DND-41 (cell line): Measurements from ENCODE around the gene OASL.

Experiments used
- CTCF ChIP-seq: IDR thresholded peaks from 2 replicates; pipeline ENCODE4 v1.5.1; 2012; ENCODE audit warnings: borderline replicate concordance, low read length, moderate library complexity, mild to moderate bottlenecking; ENCODE audit not compliant: poor library complexity, severe bottlenecking; ENCODE audit errors: extremely low read depth
- EZH2 ChIP-seq: IDR thresholded peaks from 3 replicates; pipeline ENCODE4 v1.6.1; 2012; ENCODE audit warnings: borderline replicate concordance, low read depth, mild to moderate bottlenecking, moderate library complexity, low read length, inconsistent platforms; ENCODE audit not compliant: severe bottlenecking

GRCh38 chr12:121061831-121062230 is 22.8 kb upstream of the OASL start:
- TF ChIP-seq CTCF (peak; percentile 49), EZH2 (no peak)
